ENCODE data around the gene EFCAB11. TPM values are rescaled to one million over a fixed set of nuclear protein-coding genes. Genes with fewer than 3 reads are reported as not detected.
A peak's percentile ranks its signal among the peaks of the same experiment; 100 is the strongest.

Gene EFCAB11, protein sequence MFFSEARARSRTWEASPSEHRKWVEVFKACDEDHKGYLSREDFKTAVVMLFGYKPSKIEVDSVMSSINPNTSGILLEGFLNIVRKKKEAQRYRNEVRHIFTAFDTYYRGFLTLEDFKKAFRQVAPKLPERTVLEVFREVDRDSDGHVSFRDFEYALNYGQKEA
- total RNA-seq (10 to 100 TPM in 1 of 7 donors, 1 to 10 TPM in 6; 1.9 to 11.5 (median 5.2) TPM), polyA plus RNA-seq (10 to 100 TPM in 1 of 2 donors, 1 to 10 TPM in 1; 4.6 to 14.8 TPM)
- long read RNA-seq, donor 1, transcript EFCAB11-201 (6 exons, 3,095 nt) = major isoform, 7 of 14 reads
- long read RNA-seq, donor 1, partial matches to known transcripts = 0 of 14 reads
- long read RNA-seq, donor 1, other reads (novel, unspliced or antisense) = 3 of 14 reads
- long read RNA-seq, donor 2, transcript EFCAB11-201 (6 exons, 3,095 nt) = major isoform, 6 of 41 reads
- long read RNA-seq, donor 2, partial matches to known transcripts = 31 of 41 reads
- long read RNA-seq, donor 2, other reads (novel, unspliced or antisense) = 0 of 41 reads
- long read RNA-seq, donor 3, partial matches to known transcripts = 1 of 3 reads
- long read RNA-seq, donor 3, other reads (novel, unspliced or antisense) = 1 of 3 reads

DNA sequence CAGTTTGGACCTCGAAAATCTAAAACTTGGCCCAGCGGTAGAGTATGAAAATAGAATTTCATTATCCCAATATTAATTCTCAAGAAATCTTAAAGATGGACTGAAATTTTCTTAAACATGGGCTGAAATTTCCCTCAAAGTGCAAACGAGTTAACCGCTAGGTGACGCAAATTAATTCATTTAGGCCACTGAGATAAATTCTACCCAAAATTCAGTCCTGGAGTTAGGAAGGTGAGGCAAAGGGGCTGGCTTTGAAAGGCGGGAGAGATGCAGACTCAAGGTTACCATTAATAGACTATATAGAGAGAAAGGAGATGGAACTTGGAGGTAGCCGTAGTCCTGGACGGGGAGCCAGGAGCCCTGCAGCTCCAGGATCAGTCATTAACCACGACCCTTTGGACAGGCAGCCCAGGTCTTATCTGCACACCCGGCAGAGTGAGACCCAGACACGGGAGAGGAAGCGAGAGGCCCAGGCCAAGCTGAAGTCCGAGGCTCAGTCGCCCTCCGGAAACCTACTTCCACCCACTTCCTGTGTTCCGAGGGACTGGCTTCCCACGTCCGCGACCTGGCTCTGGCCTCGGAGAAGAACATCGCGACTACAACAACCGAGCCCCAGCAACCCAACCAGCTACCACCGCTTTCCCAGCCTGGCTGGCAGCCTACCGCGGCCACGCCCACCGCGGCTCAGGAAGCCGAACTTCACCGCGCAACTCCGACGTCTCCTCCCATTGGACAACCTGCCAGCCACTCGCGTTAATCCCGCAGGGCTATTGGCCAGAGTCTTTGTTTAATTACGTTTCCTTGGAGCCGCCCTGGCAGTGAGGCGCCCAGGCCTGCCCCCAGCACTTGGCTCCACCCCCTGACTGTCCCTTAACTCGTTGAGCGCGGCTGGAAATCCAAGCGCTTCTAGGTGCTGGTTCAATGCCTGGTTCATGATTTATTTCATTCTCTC, at the start of gene EFCAB11:
Gene EFCAB11 (minus strand): TSS at position 661 of the 952 bp plus-strand sequence. CDS start 70 bp downstream, at position 591.
- Histone ChIP-seq H3K36me3 (no peaks in the 10 kb centered on the region), H3K9me3 (no peaks in the 10 kb centered on the region), H3K4me1 (ENCODE audit: insufficient read depth) (peaks cover 4% of the 10 kb centered on the region), H3K27me3 (no peaks in the 10 kb centered on the region), H3K4me3 (peak within 1 kb of the TSS; percentile 70), H3K27ac (peak within 1 kb of the TSS in 1 of 2 donors; percentile 80)
- TF ChIP-seq CTCF (IDR thresholded peaks at IDR 0.05) = no peak
- TF ChIP-seq EP300 (IDR thresholded peaks at IDR 0.05) = no peak
- TF ChIP-seq POLR2A (IDR thresholded peaks at IDR 0.05) = no peak
- WGBS, 3 donors = 1 to 2% (median 1%) methylated on average over 44 of the region's 44 CpGs
- DNase-seq = peak; percentile 96 to 98 (median 97)
- intact Hi-C loops (cut with DNase I) = no loop called here

DNA sequence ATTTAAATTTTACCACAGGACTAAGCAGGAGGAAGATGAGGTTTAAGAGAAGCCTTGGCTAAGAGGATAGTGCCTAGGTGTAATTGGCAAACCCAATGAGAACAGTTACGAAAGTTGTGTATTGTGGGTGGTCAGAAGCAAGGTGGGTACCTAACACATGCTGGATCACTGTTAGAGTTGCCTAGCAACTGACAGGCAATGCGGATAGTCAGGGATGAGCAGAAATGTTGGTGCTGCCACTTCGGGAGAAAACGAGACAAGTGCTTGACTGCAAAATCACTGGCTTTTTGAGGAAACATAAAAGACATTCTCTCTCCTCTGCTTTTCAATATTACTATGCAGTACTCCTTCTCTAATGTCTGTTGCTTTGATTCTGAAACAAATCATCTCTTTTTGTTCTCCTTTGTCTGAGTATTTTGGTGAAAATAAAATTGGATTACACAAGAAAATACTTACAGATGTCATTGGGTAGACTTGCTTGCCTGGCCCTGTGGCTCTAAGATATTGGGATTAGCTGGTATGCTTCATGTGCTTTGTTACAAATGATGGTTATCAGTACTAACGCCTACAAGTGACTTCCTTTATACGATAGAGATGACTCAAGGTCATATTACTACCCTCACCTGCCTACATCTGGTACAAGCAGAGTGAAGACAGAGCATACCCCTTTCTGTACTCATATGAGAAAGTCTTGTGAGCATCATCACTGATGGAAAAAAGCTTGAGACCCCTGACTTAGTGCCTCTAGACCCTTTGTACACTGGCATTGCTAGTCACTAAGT, 49.2 kb upstream of the EFCAB11 start:
- Histone ChIP-seq H3K27ac (no peak overlapping the region), H3K27me3 (no peaks in the 10 kb centered on the region), H3K36me3 (no peaks in the 10 kb centered on the region), H3K9me3 (no peaks in the 10 kb centered on the region), H3K4me1 (ENCODE audit: insufficient read depth) (no peaks in the 10 kb centered on the region), H3K4me3 (no peak overlapping the region)
- TF ChIP-seq POLR2A (IDR thresholded peaks at IDR 0.05) (no peak), CTCF (IDR thresholded peaks at IDR 0.05) (no peak), EP300 (IDR thresholded peaks at IDR 0.05) (no peak)
- DNase-seq = no peak
- WGBS, 3 donors = 89 to 93% (median 91%) methylated on average over 6 of the region's 6 CpGs
- intact Hi-C loops (cut with DNase I) = no loop called here

DNA sequence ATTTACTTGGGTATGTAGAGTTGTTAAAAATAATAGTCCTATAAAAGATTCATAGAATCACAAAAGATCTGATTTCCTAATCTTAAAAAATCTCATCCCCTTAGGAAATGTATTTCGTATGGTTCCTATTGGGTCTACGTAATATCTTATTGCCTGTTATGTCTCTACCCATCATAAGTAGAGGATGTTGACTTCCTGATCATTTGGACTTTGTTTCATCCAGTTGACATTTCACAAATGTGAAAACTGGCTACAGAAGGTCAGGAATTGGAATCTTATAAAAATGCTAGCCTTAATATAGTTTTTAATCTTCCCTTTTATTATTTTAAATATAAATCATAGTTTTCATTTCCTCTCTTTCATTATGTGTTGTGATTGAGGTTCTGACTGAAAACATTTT, 46.4 kb upstream of the EFCAB11 start:
- TF ChIP-seq EP300 (IDR thresholded peaks at IDR 0.05) (no peak), CTCF (IDR thresholded peaks at IDR 0.05) (no peak), POLR2A (IDR thresholded peaks at IDR 0.05) (no peak)
- H3K4me3 ChIP-seq = no peak overlapping the region
- 96 to 97% (median 97%) methylated on average over 2 of the region's 2 CpGs for WGBS, 3 donors
- intact Hi-C loops (cut with DNase I) = no loop called here
- no peaks in the 10 kb centered on the region for H3K36me3 ChIP-seq
- H3K9me3 ChIP-seq = no peaks in the 10 kb centered on the region
- no peaks in the 10 kb centered on the region for H3K4me1 ChIP-seq (ENCODE audit: insufficient read depth)
- H3K27me3 ChIP-seq = no peaks in the 10 kb centered on the region
- no peak for DNase-seq
- no peak overlapping the region for H3K27ac ChIP-seq

Data from ovary (tissue), 10 donors.